ENCODE measurements around the gene PACSIN2. TPM values are rescaled to one million over a fixed set of nuclear protein-coding genes. Genes with fewer than 3 reads are reported as not detected.

The PACSIN2 gene
- total and polyA plus RNA-seq, 10 of the 15 experiments (the other 5 are each of a cell fraction or from before 2014, with no cell fraction given) = 0.93 to 78.7 (median 46.8) TPM

DNA sequence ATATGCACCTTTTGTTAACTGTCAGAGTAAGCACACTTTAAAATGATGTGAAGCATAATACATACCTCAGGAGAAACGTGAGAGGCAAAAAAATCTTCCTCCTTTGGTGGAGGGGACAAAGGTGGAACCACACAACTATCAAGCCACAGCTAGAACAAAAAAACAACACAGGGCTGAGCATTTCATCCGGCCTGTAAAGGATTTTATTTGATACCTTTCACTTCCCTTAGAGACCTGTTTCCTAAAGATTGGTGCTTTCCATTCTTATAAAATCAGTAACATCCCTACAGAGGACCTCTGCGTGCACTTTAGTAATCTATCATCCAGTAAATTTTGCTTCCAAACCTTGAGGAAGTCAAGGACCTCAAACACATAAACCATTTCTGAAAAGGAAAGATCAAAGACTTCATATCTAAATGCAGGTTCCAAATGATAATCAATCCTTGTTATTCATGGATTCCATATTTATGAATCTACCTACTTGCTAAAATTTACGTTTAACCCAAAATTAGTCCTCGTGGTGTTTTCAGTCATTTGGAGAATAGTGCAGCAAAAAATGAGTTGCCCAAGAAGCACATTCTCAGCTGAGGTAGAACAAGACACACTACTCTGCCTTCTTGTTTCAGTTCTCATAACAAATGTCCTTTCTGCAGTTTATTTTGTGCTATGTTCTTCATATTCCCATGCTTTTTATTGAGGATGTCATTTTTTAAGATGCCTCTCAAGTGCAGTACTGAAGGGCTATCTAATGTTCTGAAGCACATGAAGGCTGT lies 180.6 kb downstream of the PACSIN2 start:
- peak; percentile 42 for DNase-seq (ENCODE audit: low read depth, low spot score)
- H3K79me2 ChIP-seq (ENCODE audit: control insufficient read depth, insufficient read depth, low read length) = no peaks in the 10 kb centered on the region
- H3K4me3 ChIP-seq = 0 out of 2 replicates have a peak overlapping the region, but pooled peaks have one; percentile 4
- ChIA-PET POLR2A (interaction anchor here (0.6 to 2.5 kb wide), 3 partner anchors 22 to 169 kb away, joined by 3 to 10 read pairs (median 5); partner anchors contain the start of gene ARFGAP3), SMC1A (ENCODE audit: uncharacterized antibody, unreplicated experiment) (interaction anchor here (0.6 to 3.8 kb wide), 10 partner anchors 9 to 100 kb away, joined by 3 to 21 read pairs (median 4); no protein-coding TSS in a partner anchor), RAD21 (ENCODE audit: unreplicated experiment) (interaction anchor here (1.0 to 2.8 kb wide), 4 partner anchors 26 to 213 kb away, joined by 3 to 10 read pairs (median 4); no protein-coding TSS in a partner anchor), CTCF (interaction anchor here (0.8 to 3.6 kb wide), 11 partner anchors 10 to 226 kb away, joined by 3 to 21 read pairs (median 5); no protein-coding TSS in a partner anchor)
- in situ Hi-C loops (cut with MboI) (no loop called here), intact Hi-C loops (cut with micrococcal nuclease; ENCODE audit: unreplicated experiment) (no loop called here)
- no peak overlapping the region; the same call in 1 of the 2 replicates for H2AFZ ChIP-seq (ENCODE audit: control insufficient read depth, low read depth, low read length)
- WGBS (ENCODE audit: insufficient coverage, insufficient replicate concordance, low lambda C conversion rate, missing lambda C conversion rate) = 0% methylated on average over 5 of the region's 5 CpGs
- H4K20me1 ChIP-seq (ENCODE audit: control insufficient read depth, insufficient read depth) = no peaks in the 10 kb centered on the region
- BruUV-seq (replicated peaks) = no TSS peak
- FAIRE-seq = no peak
- H3K27ac ChIP-seq (ENCODE audit: control insufficient read depth, insufficient read depth) = peak overlapping the region; percentile 77
- H3K9ac ChIP-seq (ENCODE audit: control insufficient read depth, insufficient read depth, low read length) = peak overlapping the region; percentile 38; the same call in 1 of the 2 replicates
- H3K27me3 ChIP-seq (replicated peaks in 1 of 2; ENCODE audit: control insufficient read depth in 2 of 2, insufficient read depth in 2 of 2, low read length in 1 of 2) = no peaks in the 10 kb centered on the region
- peak overlapping the region; percentile 77 for H3K4me2 ChIP-seq (ENCODE audit: control insufficient read depth, insufficient read depth)
- peaks cover 27% of the 10 kb centered on the region for H3K4me1 ChIP-seq (ENCODE audit: control insufficient read depth, insufficient read depth, low read length)
- H3K36me3 ChIP-seq (ENCODE audit: control insufficient read depth in 2 of 2, insufficient read depth in 2 of 2, low read length in 1 of 2) = peaks cover 3 to 23% of the 10 kb centered on the region in 2 experiments
- H3K9me3 ChIP-seq (replicated peaks; ENCODE audit: control insufficient read depth, insufficient read depth, low read length) = no peaks in the 10 kb centered on the region; the same call in 2 of the 3 replicates
- ATAC-seq = peak; percentile 71
- TF ChIP-seq SMC3 (IDR thresholded peaks at IDR 0.05; ENCODE audit: borderline replicate concordance, low read length) (no peak), TBL1XR1 (IDR thresholded peaks at IDR 0.05; ENCODE audit: low read depth, low read length) (no peak), ATF2 (IDR thresholded peaks at IDR 0.05; ENCODE audit: low read length) (peak; percentile 55; the same call in 1 of the 2 replicates), EED (IDR thresholded peaks at IDR 0.05; ENCODE audit: low read depth) (peak; percentile 33; the same call in 1 of the 2 replicates), ZNF217 (IDR thresholded peaks at IDR 0.05) (0 out of 2 replicates have a peak, but pooled peaks have one; percentile 14), BHLHE40 (IDR thresholded peaks at IDR 0.05; ENCODE audit: borderline replicate concordance in 1 of 2, low read depth in 2 of 2, low read length in 1 of 2) (peak; percentile 42 to 47; a peak in 2 of 4 replicates), ZBTB33 (IDR thresholded peaks at IDR 0.05) (no peak), DPF2 (IDR thresholded peaks at IDR 0.05) (0 out of 2 replicates have a peak, but pooled peaks have one; percentile 32), ETV6 (conservative IDR thresholded peaks at IDR 0.05 in 1 of 2, IDR thresholded peaks at IDR 0.05 in 1 of 2; ENCODE audit: borderline replicate concordance in 1 of 2, low read depth in 1 of 2) (no peak; a peak in 1 of 4 replicates), MTA2 (IDR thresholded peaks at IDR 0.05; ENCODE audit: low read depth) (peak; percentile 25; the same call in 1 of the 2 replicates), FOXM1 (IDR thresholded peaks at IDR 0.05; ENCODE audit: low read depth, low read length) (0 out of 2 replicates have a peak, but pooled peaks have one; percentile 48), JUNB (IDR thresholded peaks at IDR 0.05) (peak; percentile 79), SPI1 (IDR thresholded peaks at IDR 0.05; ENCODE audit: borderline replicate concordance, insufficient read depth, low read depth, low read length) (peak; percentile 25; the same call in 1 of the 2 replicates)
- TF ChIP-seq, protein P1, sequence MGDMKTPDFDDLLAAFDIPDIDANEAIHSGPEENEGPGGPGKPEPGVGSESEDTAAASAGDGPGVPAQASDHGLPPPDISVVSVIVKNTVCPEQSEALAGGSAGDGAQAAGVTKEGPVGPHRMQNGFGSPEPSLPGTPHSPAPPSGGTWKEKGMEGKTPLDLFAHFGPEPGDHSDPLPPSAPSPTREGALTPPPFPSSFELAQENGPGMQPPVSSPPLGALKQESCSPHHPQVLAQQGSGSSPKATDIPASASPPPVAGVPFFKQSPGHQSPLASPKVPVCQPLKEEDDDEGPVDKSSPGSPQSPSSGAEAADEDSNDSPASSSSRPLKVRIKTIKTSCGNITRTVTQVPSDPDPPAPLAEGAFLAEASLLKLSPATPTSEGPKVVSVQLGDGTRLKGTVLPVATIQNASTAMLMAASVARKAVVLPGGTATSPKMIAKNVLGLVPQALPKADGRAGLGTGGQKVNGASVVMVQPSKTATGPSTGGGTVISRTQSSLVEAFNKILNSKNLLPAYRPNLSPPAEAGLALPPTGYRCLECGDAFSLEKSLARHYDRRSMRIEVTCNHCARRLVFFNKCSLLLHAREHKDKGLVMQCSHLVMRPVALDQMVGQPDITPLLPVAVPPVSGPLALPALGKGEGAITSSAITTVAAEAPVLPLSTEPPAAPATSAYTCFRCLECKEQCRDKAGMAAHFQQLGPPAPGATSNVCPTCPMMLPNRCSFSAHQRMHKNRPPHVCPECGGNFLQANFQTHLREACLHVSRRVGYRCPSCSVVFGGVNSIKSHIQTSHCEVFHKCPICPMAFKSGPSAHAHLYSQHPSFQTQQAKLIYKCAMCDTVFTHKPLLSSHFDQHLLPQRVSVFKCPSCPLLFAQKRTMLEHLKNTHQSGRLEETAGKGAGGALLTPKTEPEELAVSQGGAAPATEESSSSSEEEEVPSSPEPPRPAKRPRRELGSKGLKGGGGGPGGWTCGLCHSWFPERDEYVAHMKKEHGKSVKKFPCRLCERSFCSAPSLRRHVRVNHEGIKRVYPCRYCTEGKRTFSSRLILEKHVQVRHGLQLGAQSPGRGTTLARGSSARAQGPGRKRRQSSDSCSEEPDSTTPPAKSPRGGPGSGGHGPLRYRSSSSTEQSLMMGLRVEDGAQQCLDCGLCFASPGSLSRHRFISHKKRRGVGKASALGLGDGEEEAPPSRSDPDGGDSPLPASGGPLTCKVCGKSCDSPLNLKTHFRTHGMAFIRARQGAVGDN (IDR thresholded peaks at IDR 0.05) = peak; percentile 55; the same call in 1 of the 2 replicates

All from GM12878 (cell line).